Liver (tissue), 2 donors: ENCODE data around the gene EDA2R.

Source experiments
- TF ChIP-seq, protein P1 (sequence below): IDR thresholded peaks from 2 replicates; pipeline ENCODE4 v1.6.1; 2016; ENCODE audit warnings: antibody characterized with exemption
- TF ChIP-seq, protein P2 (sequence below): fragments of 150-350 bp; IDR thresholded peaks from 2 replicates; pipeline ENCODE4 v1.5.1; 2017; ENCODE audit warnings: improper control_type of control experiment, low read depth, low read length; ENCODE audit not compliant: missing input control
- donor health status: healthy.

DNA sequence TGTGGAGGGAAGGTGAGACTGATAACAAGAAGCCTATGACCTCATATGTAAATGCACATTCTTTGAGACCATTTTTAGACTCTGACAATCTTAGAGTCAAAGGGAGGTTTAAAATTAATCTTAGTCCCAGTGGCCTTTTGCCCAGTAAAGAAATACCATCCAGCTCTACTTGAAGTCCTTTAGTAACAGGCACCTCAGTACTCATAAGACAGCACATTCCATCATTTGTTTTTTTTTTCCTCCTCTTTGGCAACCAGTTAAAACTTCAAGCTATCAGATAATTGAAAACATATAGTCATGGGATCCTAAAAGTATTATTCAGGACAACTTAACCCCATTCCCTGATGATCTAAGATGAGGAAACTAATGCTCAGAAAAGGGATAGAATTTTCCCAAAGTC, 4.6 kb downstream of the EDA2R start:
- TF ChIP-seq, protein P1, sequence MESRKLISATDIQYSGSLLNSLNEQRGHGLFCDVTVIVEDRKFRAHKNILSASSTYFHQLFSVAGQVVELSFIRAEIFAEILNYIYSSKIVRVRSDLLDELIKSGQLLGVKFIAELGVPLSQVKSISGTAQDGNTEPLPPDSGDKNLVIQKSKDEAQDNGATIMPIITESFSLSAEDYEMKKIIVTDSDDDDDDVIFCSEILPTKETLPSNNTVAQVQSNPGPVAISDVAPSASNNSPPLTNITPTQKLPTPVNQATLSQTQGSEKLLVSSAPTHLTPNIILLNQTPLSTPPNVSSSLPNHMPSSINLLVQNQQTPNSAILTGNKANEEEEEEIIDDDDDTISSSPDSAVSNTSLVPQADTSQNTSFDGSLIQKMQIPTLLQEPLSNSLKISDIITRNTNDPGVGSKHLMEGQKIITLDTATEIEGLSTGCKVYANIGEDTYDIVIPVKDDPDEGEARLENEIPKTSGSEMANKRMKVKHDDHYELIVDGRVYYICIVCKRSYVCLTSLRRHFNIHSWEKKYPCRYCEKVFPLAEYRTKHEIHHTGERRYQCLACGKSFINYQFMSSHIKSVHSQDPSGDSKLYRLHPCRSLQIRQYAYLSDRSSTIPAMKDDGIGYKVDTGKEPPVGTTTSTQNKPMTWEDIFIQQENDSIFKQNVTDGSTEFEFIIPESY = no peak
- TF ChIP-seq, protein P2, sequence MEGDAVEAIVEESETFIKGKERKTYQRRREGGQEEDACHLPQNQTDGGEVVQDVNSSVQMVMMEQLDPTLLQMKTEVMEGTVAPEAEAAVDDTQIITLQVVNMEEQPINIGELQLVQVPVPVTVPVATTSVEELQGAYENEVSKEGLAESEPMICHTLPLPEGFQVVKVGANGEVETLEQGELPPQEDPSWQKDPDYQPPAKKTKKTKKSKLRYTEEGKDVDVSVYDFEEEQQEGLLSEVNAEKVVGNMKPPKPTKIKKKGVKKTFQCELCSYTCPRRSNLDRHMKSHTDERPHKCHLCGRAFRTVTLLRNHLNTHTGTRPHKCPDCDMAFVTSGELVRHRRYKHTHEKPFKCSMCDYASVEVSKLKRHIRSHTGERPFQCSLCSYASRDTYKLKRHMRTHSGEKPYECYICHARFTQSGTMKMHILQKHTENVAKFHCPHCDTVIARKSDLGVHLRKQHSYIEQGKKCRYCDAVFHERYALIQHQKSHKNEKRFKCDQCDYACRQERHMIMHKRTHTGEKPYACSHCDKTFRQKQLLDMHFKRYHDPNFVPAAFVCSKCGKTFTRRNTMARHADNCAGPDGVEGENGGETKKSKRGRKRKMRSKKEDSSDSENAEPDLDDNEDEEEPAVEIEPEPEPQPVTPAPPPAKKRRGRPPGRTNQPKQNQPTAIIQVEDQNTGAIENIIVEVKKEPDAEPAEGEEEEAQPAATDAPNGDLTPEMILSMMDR = no peak
